ENCODE results near the gene SEZ6L2.

SEZ6L2 gene

GRCh38 chr16:29900888-29901606 lies 1.7 kb upstream of the SEZ6L2 start:
- peak overlapping the region; percentile 96 for H3K4me2 ChIP-seq
- no peak overlapping the region for H3K9ac ChIP-seq
- peak overlapping the region; percentile 68 for H3K4me3 ChIP-seq
- no peaks in the 10 kb centered on the region for H3K9me3 ChIP-seq
- no peak for TF ChIP-seq Cebpa-rat (IDR thresholded peaks at IDR 0.05)
- H3K27me3 ChIP-seq = peaks cover 36% of the 10 kb centered on the region
- H3K36me3 ChIP-seq = no peaks in the 10 kb centered on the region
- H4K20me1 ChIP-seq = peaks cover 29% of the 10 kb centered on the region; the same call in 1 of the 2 replicates
- no peak overlapping the region for H3K27ac ChIP-seq
- H3K4me1 ChIP-seq = peaks cover 21% of the 10 kb centered on the region

DNA sequence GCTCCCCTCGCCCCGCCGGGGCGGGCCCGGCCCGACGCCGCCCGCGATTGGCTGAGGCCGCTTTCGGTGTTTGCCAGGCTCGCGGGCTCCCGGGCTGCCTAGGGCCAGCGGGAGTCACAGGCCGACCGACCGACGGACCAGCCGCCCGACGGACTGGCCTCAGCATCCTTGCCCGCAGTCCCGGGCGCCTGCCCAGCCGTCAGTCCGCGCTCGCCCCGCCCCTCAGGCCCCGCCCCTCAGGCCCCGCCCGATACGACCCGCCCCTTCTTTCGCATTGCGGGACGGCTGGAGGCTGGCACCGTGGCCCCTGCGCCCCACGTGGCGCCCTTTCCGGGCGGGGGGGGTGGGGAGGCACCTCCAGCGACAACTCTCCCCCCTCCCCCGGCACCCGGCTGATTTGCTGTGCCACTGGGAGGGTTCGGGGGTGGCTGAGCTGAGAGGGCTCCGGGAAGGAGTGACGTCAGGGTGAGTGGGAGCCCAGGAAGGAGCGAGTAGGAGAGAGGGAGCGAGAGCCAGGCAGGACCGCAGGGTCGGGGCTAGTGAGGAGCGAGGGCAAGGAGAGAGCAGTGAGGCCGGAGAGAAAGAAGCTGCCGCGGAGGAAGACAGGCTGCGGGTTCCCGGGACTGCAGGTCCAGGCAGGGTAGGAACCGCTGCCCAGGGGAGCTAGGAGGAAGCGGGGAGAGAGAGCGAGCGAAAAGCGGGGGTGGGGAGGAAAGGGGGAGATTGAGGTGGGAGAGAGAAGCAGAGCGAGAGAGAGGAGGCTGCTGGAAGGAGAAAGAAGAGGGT lies 945 bp upstream of the SEZ6L2 start, which contains the start of gene ASPHD1:
TSS of gene ASPHD1 (plus strand) at position 387 of the 786 bp plus-strand sequence. CDS start 484 bp downstream, outside the sequence.
- Histone ChIP-seq H3K9ac (no peak within 1 kb of the TSS), H4K20me1 (peaks cover 29% of the 10 kb centered on the region; the same call in 1 of the 2 replicates), H3K4me3 (peak within 1 kb of the TSS; percentile 68), H3K4me1 (peaks cover 21% of the 10 kb centered on the region), H3K27me3 (peaks cover 36% of the 10 kb centered on the region), H3K36me3 (no peaks in the 10 kb centered on the region), H3K4me2 (peak within 1 kb of the TSS; percentile 96), H3K9me3 (no peaks in the 10 kb centered on the region), H3K27ac (no peak within 1 kb of the TSS)
- no peak for TF ChIP-seq Cebpa-rat (IDR thresholded peaks at IDR 0.05)

DNA sequence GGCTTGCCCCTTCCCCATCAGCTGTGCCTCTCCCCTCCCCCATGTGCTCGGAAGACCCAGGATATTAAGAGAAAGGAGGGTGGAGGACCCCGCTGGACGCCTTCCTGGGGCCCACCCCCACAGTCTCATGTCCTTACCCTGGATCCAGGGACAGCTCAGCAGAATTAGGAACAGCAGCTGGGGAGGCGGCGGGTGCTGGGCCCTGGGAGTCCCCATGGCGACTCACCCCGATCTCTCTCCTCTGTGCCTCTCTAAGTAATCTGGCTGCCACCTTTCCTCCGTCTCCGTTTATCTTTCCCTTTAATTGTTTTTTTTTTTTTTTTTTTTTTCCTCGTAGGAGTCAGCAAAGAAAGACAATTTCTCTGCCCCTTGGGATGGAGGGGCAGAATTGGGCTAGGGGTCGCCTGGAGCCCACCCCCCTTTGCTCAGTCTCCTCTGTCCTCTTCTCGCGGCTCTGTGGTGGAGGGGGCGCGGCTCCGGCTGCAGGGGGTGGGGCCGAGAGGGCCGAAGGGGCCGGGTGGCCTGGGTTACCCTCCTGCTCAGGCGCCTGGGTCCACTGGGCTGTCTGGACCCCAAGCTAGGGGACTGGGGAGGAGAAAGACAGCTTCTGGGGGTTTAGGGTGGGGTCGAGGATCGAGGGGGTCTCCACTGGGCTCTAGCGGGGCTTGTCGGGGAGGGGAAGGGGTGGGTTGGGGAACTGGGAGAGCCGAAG lies 390 bp downstream of the SEZ6L2 start:
- H3K27me3 ChIP-seq = peaks cover 36% of the 10 kb centered on the region
- no peak overlapping the region for H3K9ac ChIP-seq
- no peak overlapping the region for H3K4me2 ChIP-seq
- no peak overlapping the region for H3K4me3 ChIP-seq
- no peak for TF ChIP-seq Cebpa-rat (IDR thresholded peaks at IDR 0.05)
- no peaks in the 10 kb centered on the region for H3K36me3 ChIP-seq
- no peak overlapping the region for H3K27ac ChIP-seq
- no peaks in the 10 kb centered on the region for H3K9me3 ChIP-seq
- peaks cover 29% of the 10 kb centered on the region; the same call in 1 of the 2 replicates for H4K20me1 ChIP-seq
- H3K4me1 ChIP-seq = peaks cover 19% of the 10 kb centered on the region

GRCh38 chr16:29898135-29898803 lies 1.1 kb downstream of the SEZ6L2 start:
- TF ChIP-seq Cebpa-rat (IDR thresholded peaks at IDR 0.05) = no peak
- H4K20me1 ChIP-seq = peaks cover 29% of the 10 kb centered on the region; the same call in 1 of the 2 replicates
- no peaks in the 10 kb centered on the region for H3K36me3 ChIP-seq
- H3K27ac ChIP-seq = no peak overlapping the region
- H3K9me3 ChIP-seq = no peaks in the 10 kb centered on the region
- no peak overlapping the region for H3K4me2 ChIP-seq
- H3K27me3 ChIP-seq = peaks cover 36% of the 10 kb centered on the region
- H3K9ac ChIP-seq = no peak overlapping the region
- H3K4me1 ChIP-seq = peaks cover 12% of the 10 kb centered on the region
- H3K4me3 ChIP-seq = no peak overlapping the region

DNA sequence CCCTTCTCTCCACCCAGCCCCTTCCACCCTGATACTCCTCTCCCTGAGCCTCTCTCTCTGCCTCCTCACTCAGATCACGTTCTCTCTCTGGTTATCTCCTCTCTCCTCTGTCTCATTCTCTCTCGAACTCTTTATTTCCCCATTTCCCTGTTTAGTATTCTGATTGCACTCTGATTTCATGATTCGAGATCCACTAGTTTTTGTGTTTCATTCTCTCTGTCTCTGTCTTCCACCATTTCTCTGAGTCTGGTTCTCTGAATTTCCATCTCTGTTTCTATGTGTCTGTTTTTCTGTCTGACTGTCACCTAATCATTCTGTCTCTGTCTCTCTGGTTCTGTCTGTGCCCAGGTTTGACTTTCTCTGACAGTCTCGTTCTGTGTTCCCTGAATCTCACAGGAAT lies 2.0 kb downstream of the SEZ6L2 start:
- TF ChIP-seq Cebpa-rat (IDR thresholded peaks at IDR 0.05) = no peak
- H3K9ac ChIP-seq = no peak overlapping the region
- H3K27me3 ChIP-seq = peaks cover 36% of the 10 kb centered on the region
- H3K4me2 ChIP-seq = no peak overlapping the region
- peaks cover 29% of the 10 kb centered on the region; the same call in 1 of the 2 replicates for H4K20me1 ChIP-seq
- no peak overlapping the region for H3K27ac ChIP-seq
- no peaks in the 10 kb centered on the region for H3K9me3 ChIP-seq
- no peak overlapping the region for H3K4me3 ChIP-seq
- H3K36me3 ChIP-seq = no peaks in the 10 kb centered on the region
- peaks cover 11% of the 10 kb centered on the region for H3K4me1 ChIP-seq

DNA sequence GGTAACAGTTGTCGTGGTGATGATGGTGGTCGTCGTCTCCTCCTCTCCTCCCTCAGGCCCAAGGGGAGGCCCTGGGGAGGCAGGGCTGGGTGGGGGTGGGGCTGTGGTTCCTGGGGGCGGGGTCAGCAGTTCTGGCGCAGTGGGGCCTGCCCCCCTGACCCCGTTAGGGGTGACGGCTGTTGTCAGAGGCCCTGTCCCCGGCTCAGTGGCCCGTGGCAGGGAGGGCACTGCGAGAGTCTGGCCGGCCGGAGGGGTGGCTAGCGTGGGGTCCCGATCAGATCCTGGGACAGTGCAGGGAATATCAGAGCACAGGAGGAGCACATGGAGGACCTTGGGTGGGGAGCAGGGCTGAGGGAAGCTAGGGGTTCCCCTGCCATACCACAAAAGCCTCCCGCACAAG lies 2.5 kb downstream of the SEZ6L2 start:
- H3K4me2 ChIP-seq = no peak overlapping the region
- H4K20me1 ChIP-seq = peaks cover 27% of the 10 kb centered on the region; the same call in 1 of the 2 replicates
- peaks cover 11% of the 10 kb centered on the region for H3K4me1 ChIP-seq
- H3K4me3 ChIP-seq = no peak overlapping the region
- no peak overlapping the region for H3K27ac ChIP-seq
- H3K27me3 ChIP-seq = peaks cover 36% of the 10 kb centered on the region
- H3K36me3 ChIP-seq = no peaks in the 10 kb centered on the region
- TF ChIP-seq Cebpa-rat (IDR thresholded peaks at IDR 0.05) = no peak
- no peaks in the 10 kb centered on the region for H3K9me3 ChIP-seq
- H3K9ac ChIP-seq = no peak overlapping the region

DNA sequence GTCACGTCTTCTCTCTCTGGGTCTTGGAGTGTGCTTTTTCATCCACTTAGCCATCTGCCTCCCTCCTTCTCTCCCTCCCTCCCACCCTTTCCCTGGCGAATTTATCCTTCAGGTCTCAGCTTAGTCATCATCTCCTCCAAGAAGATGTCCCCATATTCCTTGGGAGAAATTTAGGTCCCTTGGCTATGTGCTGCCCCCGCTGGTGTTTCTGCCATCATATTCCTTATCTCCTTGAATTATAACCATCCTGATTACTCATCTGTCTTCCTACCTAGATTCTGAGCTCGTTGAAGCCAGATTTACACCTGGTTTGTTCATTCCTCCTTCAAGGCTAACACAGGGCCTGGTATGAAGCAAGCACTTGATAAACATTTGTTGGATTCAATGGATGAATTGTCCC lies 5.0 kb downstream of the SEZ6L2 start:
- no peaks in the 10 kb centered on the region for H3K36me3 ChIP-seq
- H3K9me3 ChIP-seq = no peaks in the 10 kb centered on the region
- H3K4me1 ChIP-seq = no peaks in the 10 kb centered on the region
- H3K4me3 ChIP-seq = no peak overlapping the region
- no peak overlapping the region for H3K9ac ChIP-seq
- peaks cover 16% of the 10 kb centered on the region; the same call in 1 of the 2 replicates for H4K20me1 ChIP-seq
- no peak for TF ChIP-seq Cebpa-rat (IDR thresholded peaks at IDR 0.05)
- peaks cover 27% of the 10 kb centered on the region for H3K27me3 ChIP-seq
- no peak overlapping the region for H3K27ac ChIP-seq
- H3K4me2 ChIP-seq = no peak overlapping the region

GRCh38 chr16:29893553-29893952 lies 5.8 kb downstream of the SEZ6L2 start:
- Histone ChIP-seq H3K27ac (no peak overlapping the region), H3K4me2 (no peak overlapping the region), H3K9ac (no peak overlapping the region), H4K20me1 (peaks cover 11% of the 10 kb centered on the region; the same call in 1 of the 2 replicates), H3K9me3 (no peaks in the 10 kb centered on the region), H3K27me3 (peaks cover 19% of the 10 kb centered on the region), H3K4me1 (no peaks in the 10 kb centered on the region), H3K4me3 (no peak overlapping the region), H3K36me3 (no peaks in the 10 kb centered on the region)
- TF ChIP-seq Cebpa-rat (IDR thresholded peaks at IDR 0.05) = no peak

GRCh38 chr16:29892458-29892813 lies 6.9 kb downstream of the SEZ6L2 start:
- Histone ChIP-seq H3K9me3 (no peaks in the 10 kb centered on the region), H3K4me1 (no peaks in the 10 kb centered on the region), H3K9ac (no peak overlapping the region), H3K27me3 (peaks cover 8% of the 10 kb centered on the region), H4K20me1 (no peaks in the 10 kb centered on the region; the same call in 1 of the 2 replicates), H3K27ac (no peak overlapping the region), H3K36me3 (no peaks in the 10 kb centered on the region), H3K4me2 (no peak overlapping the region), H3K4me3 (no peak overlapping the region)
- TF ChIP-seq Cebpa-rat (IDR thresholded peaks at IDR 0.05) = no peak

All from BLaER1 (cell line).